Neuronal stem cell (in vitro differentiated cells): Measurements from ENCODE around the gene FHIP1A. TPM values are rescaled to one million over a fixed set of nuclear protein-coding genes. Genes with fewer than 3 reads are reported as not detected.

Source experiments
- DNase-seq: peaks from one replicate; pipeline ENCODE4 v3.0.0-alpha.2; 2013; ENCODE audit warnings: low spot score
- H2AFZ ChIP-seq: one replicate; pipeline ENCODE4 v1.6.1; 2013; ENCODE audit warnings: mild to moderate bottlenecking, low read length, inconsistent platforms
- H2AK5ac ChIP-seq: 2 replicates; pipeline ENCODE4 v1.6.1; 2013; ENCODE audit warnings: low read depth, mild to moderate bottlenecking, inconsistent platforms, low read length, moderate library complexity, mixed read lengths
- H2BK120ac ChIP-seq: 2 replicates; pipeline ENCODE4 v1.6.1; 2013; ENCODE audit warnings: low read depth, mild to moderate bottlenecking, inconsistent platforms, low read length, moderate library complexity, mixed read lengths
- H2BK12ac ChIP-seq: one replicate; pipeline ENCODE4 v1.6.1; 2013; ENCODE audit warnings: low read length, inconsistent platforms
- H2BK15ac ChIP-seq: 2 replicates; pipeline ENCODE4 v1.6.1; 2013; ENCODE audit warnings: mild to moderate bottlenecking, low read length, inconsistent platforms, mixed read lengths
- H2BK5ac ChIP-seq: one replicate; pipeline ENCODE4 v1.6.1; 2013; ENCODE audit warnings: inconsistent platforms, mild to moderate bottlenecking, low read length, moderate library complexity
- H3K14ac ChIP-seq: one replicate; pipeline ENCODE4 v1.6.1; 2013; ENCODE audit warnings: low read length, inconsistent platforms
- H3K18ac ChIP-seq: 2 replicates; pipeline ENCODE4 v1.6.1; 2013; ENCODE audit warnings: low read length, inconsistent platforms
- H3K23ac ChIP-seq: 2 replicates; pipeline ENCODE4 v1.6.1; 2013; ENCODE audit warnings: low read depth, mild to moderate bottlenecking, mixed read lengths, low read length, inconsistent platforms; ENCODE audit not compliant: poor library complexity
- H3K27ac ChIP-seq: replicated peaks from 3 replicates; pipeline ENCODE4 v1.5.1; 2013; ENCODE audit warnings: low read length, inconsistent platforms
- H3K27me3 ChIP-seq, 3 experiments: 2 replicates each; pipeline ENCODE4 v1.6.1; 2013; ENCODE audit warnings: low read length in 3 of 3, mild to moderate bottlenecking in 2 of 3, inconsistent platforms in 1 of 3, low read depth in 1 of 3, mixed read lengths in 1 of 3, moderate library complexity in 1 of 3; ENCODE audit not compliant: control insufficient read depth in 3 of 3, insufficient read depth in 3 of 3
- H3K36me3 ChIP-seq, 2 donors: replicated peaks in 1 of 2; 2 replicates each; pipeline ENCODE4 v1.6.1; 2013; ENCODE audit warnings: low read length in 2 of 2; ENCODE audit not compliant: control insufficient read depth in 2 of 2, insufficient read depth in 2 of 2
- H3K4ac ChIP-seq: 2 replicates; pipeline ENCODE4 v1.6.1; 2013; ENCODE audit warnings: inconsistent platforms, mild to moderate bottlenecking, low read length, moderate library complexity
- H3K4me1 ChIP-seq, 2 donors: 1 replicate in 1 of 2; 2 replicates in 1 of 2; pipeline ENCODE4 v1.6.1; 2013; ENCODE audit warnings: low read length in 2 of 2, low read depth in 1 of 2; ENCODE audit not compliant: control insufficient read depth in 2 of 2, insufficient read depth in 1 of 2
- H3K4me2 ChIP-seq: one replicate; pipeline ENCODE4 v1.6.1; 2013; ENCODE audit warnings: mild to moderate bottlenecking, low read length, inconsistent platforms; ENCODE audit not compliant: insufficient read depth, poor library complexity, severe bottlenecking
- H3K4me3 ChIP-seq, 2 donors: 2 replicates each; pipeline ENCODE4 v1.5.1; 2013; ENCODE audit warnings: low read length in 2 of 2, mild to moderate bottlenecking in 2 of 2, inconsistent platforms in 1 of 2, moderate library complexity in 1 of 2
- H3K79me1 ChIP-seq: one replicate; pipeline ENCODE4 v1.6.1; 2013; ENCODE audit warnings: low read depth, mild to moderate bottlenecking, inconsistent platforms, low read length, moderate library complexity
- H3K9ac ChIP-seq: one replicate; pipeline ENCODE4 v1.6.1; 2013; ENCODE audit warnings: mild to moderate bottlenecking, low read depth, low read length, inconsistent platforms; ENCODE audit not compliant: poor library complexity
- H3K9me3 ChIP-seq, 2 donors: replicated peaks in 1 of 2; 2 replicates each; pipeline versions ENCODE3 to v1.6.1; 2013; ENCODE audit warnings: low read length in 2 of 2, mild to moderate bottlenecking in 2 of 2, inconsistent platforms in 1 of 2, low read depth in 1 of 2, mixed read lengths in 1 of 2, moderate library complexity in 1 of 2; ENCODE audit not compliant: control insufficient read depth in 2 of 2, insufficient read depth in 1 of 2
- H4K8ac ChIP-seq: one replicate; pipeline ENCODE4 v1.6.1; 2013; ENCODE audit warnings: low read depth, mild to moderate bottlenecking, inconsistent platforms, low read length, moderate library complexity
- H4K91ac ChIP-seq: one replicate; pipeline ENCODE4 v1.6.1; 2013; ENCODE audit warnings: low read length, low read depth, mild to moderate bottlenecking, inconsistent platforms; ENCODE audit not compliant: poor library complexity
- WGBS, 2 donors: extraction: QIAGEN DNeasy Blood & Tissue Kit; methylation state at CpG; one replicate each; pipeline ENCODE4 v1.1.7; 2013; ENCODE audit warnings: missing lambda C conversion rate in 2 of 2, mixed read lengths in 1 of 2; ENCODE audit not compliant: insufficient read length in 2 of 2, insufficient replicate concordance in 1 of 2; ENCODE audit errors: extremely low coverage in 2 of 2; 5-methylcytosine and 5-hydroxymethylcytosine counted together
- polyA plus RNA-seq, 2 experiments: library from polyadenylated mRNA; stranded (reverse); fragments of 200-250 nt; gene quantifications; one replicate each; pipeline ENCODE4 v1.2.3, GENCODE V29; 2013

Gene FHIP1A
- 1.2 TPM for polyA plus RNA-seq (2013, experiment 1 of 2)
- polyA plus RNA-seq (2013, experiment 2 of 2) = 1.3 TPM

DNA sequence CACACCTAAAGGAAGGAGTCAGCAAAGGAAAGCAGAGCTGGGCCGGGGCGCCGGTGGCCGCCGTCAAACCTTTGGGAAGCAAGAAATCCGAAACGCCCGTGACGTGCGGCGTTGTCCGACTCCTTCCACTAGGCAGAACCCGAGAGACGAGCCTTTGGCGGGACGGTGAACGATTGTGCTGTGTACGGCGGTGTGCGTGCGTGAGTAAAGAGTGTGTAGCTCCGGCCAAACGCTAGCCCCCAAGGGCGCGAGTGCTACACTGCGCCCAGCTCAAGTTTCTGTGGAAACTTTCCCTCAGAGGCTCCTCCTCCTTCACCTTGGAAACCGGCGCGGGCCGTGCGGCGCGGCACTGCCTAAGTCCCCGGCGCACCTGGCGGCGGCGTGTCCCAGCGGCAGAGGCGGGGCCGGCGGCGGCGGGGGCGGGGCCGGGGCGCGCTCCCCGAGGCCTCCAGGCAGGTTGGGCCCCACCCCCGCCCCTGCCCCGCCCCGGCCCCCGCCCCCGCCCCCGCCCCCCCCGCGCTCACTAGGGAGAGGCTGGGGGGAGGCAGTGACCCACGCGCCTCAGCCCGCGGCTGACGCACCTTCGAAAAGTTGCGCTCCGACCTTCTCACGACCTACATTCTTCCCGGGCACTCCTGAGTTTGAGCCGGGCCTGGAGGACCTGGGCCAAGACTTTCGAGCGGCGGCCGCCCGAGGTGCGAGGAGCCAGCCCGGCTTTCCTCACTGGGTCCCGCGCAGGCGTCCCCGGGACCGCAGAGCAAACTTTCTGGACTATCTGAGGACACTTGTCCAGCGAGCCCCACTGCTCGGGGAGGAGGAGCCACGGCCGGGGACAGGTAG is at the start of gene FHIP1A:
TSS of gene FHIP1A (plus strand) at position 547 of the 840 bp plus-strand sequence. CDS start 157,084 bp downstream, outside the sequence.
- peak within 1 kb of the TSS; percentile 81 for H3K18ac ChIP-seq
- H3K9ac ChIP-seq = peak within 1 kb of the TSS; percentile 78
- peak within 1 kb of the TSS; percentile 46 to 86 for H3K4me3 ChIP-seq
- no peak within 1 kb of the TSS for H3K14ac ChIP-seq
- H2BK120ac ChIP-seq = no peak within 1 kb of the TSS
- no peaks in the 10 kb centered on the region for H3K36me3 ChIP-seq
- H2BK15ac ChIP-seq = no peak within 1 kb of the TSS
- peak within 1 kb of the TSS; percentile 91 for H3K4me2 ChIP-seq
- H3K4ac ChIP-seq = no peak within 1 kb of the TSS
- no CpG with 5 or more reads among the region's 84 CpGs for WGBS, 2 donors
- DNase-seq = peak; percentile 74
- peak within 1 kb of the TSS; percentile 91 for H2AFZ ChIP-seq
- H2BK12ac ChIP-seq = no peak within 1 kb of the TSS
- H3K27me3 ChIP-seq = peaks cover 0 to 57% (median 27%) of the 10 kb centered on the region in 3 experiments
- no peaks in the 10 kb centered on the region for H3K79me1 ChIP-seq
- H3K9me3 ChIP-seq = no peaks in the 10 kb centered on the region
- H2AK5ac ChIP-seq = no peak within 1 kb of the TSS
- H3K27ac ChIP-seq = no peak within 1 kb of the TSS
- peaks cover 2 to 11% of the 10 kb centered on the region in 2 donors for H3K4me1 ChIP-seq
- H3K23ac ChIP-seq = peak within 1 kb of the TSS; percentile 96
- no peak within 1 kb of the TSS for H4K8ac ChIP-seq
- H4K91ac ChIP-seq = no peak within 1 kb of the TSS
- no peak within 1 kb of the TSS for H2BK5ac ChIP-seq

DNA sequence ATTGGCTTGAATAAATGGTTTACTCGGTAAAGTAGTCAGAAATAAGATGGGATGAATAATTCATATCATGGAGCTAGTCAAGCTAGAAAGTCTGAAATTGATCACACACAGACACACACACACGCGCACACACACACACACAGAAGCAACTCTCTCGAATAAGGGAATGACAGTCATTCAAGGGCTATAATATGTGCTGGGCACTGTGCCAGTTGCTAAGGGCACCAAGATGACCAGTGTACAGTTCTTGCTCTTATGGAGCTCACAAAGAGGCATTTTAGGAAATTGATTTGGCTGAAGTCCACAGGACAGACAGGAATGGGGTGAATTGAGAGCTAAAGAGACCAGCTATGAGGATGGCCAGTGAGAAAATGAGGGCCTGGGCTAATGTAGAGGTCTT is 49.4 kb upstream of the FHIP1A start:
- Histone ChIP-seq H3K79me1 (no peaks in the 10 kb centered on the region), H2AK5ac (no peak overlapping the region), H3K9me3 (no peaks in the 10 kb centered on the region), H2BK12ac (no peak overlapping the region), H3K4me1 (peaks cover 4% of the 10 kb centered on the region in 2 donors), H4K91ac (no peak overlapping the region), H3K23ac (no peak overlapping the region), H2BK5ac (no peak overlapping the region), H4K8ac (no peak overlapping the region), H2BK120ac (no peak overlapping the region), H3K9ac (no peak overlapping the region), H3K27me3 (no peaks in the 10 kb centered on the region), H2BK15ac (no peak overlapping the region), H3K4me2 (no peak overlapping the region), H3K18ac (no peak overlapping the region), H3K27ac (no peak overlapping the region), H2AFZ (no peak overlapping the region), H3K36me3 (no peaks in the 10 kb centered on the region), H3K4me3 (no peak overlapping the region), H3K4ac (no peak overlapping the region), H3K14ac (no peak overlapping the region)
- DNase-seq = no peak
- WGBS, 2 donors = no CpG with 5 or more reads among the region's 4 CpGs

- no peak overlapping the region for H2BK15ac ChIP-seq
- no peak overlapping the region for H3K4me2 ChIP-seq
- no peak overlapping the region for H3K9ac ChIP-seq
- DNase-seq = no peak
- H2AFZ ChIP-seq = no peak overlapping the region
- no peak overlapping the region for H2BK12ac ChIP-seq
- H3K4me3 ChIP-seq = no peak overlapping the region
- H3K27me3 ChIP-seq = no peaks in the 10 kb centered on the region
- H3K18ac ChIP-seq = no peak overlapping the region
- no peaks in the 10 kb centered on the region for H3K9me3 ChIP-seq
- no peaks in the 10 kb centered on the region for H3K79me1 ChIP-seq
- no peak overlapping the region for H3K23ac ChIP-seq
- no peak overlapping the region for H2BK5ac ChIP-seq
- H3K4ac ChIP-seq = no peak overlapping the region
- H3K27ac ChIP-seq = no peak overlapping the region
- peaks cover 4% of the 10 kb centered on the region in 2 donors for H3K4me1 ChIP-seq
- no peak overlapping the region for H2AK5ac ChIP-seq
- H3K36me3 ChIP-seq = no peaks in the 10 kb centered on the region
- H4K91ac ChIP-seq = no peak overlapping the region
- no peak overlapping the region for H2BK120ac ChIP-seq
- WGBS, 2 donors = 100% methylated on average over 1 of the region's 2 CpGs; no CpG with 5 or more reads in 1 of the 2 donors
- no peak overlapping the region for H3K14ac ChIP-seq
- H4K8ac ChIP-seq = peak overlapping the region; percentile 56
These were observed 47.9 kb upstream of the FHIP1A start for GRCh38 chr4:151361126-151361525.

GRCh38 chr4:151361966-151362365 is 47.0 kb upstream of the FHIP1A start:
- H3K79me1 ChIP-seq = no peaks in the 10 kb centered on the region
- H3K4me2 ChIP-seq = no peak overlapping the region
- no peak overlapping the region for H3K4me3 ChIP-seq
- no peak overlapping the region for H3K27ac ChIP-seq
- H3K18ac ChIP-seq = no peak overlapping the region
- no peaks in the 10 kb centered on the region for H3K9me3 ChIP-seq
- no CpG with 5 or more reads among the region's 13 CpGs for WGBS, 2 donors
- H2BK5ac ChIP-seq = no peak overlapping the region
- no peak overlapping the region for H3K23ac ChIP-seq
- H3K36me3 ChIP-seq = no peaks in the 10 kb centered on the region
- H4K91ac ChIP-seq = no peak overlapping the region
- no peak overlapping the region for H2AK5ac ChIP-seq
- H4K8ac ChIP-seq = no peak overlapping the region
- no peaks in the 10 kb centered on the region for H3K27me3 ChIP-seq
- H3K4ac ChIP-seq = no peak overlapping the region
- no peak overlapping the region for H3K14ac ChIP-seq
- H3K4me1 ChIP-seq = peaks cover 4% of the 10 kb centered on the region in 2 donors
- H3K9ac ChIP-seq = no peak overlapping the region
- H2BK120ac ChIP-seq = no peak overlapping the region
- DNase-seq = no peak
- no peak overlapping the region for H2BK12ac ChIP-seq
- no peak overlapping the region for H2AFZ ChIP-seq
- no peak overlapping the region for H2BK15ac ChIP-seq
